ENCODE data around the gene BEST2.

DNA sequence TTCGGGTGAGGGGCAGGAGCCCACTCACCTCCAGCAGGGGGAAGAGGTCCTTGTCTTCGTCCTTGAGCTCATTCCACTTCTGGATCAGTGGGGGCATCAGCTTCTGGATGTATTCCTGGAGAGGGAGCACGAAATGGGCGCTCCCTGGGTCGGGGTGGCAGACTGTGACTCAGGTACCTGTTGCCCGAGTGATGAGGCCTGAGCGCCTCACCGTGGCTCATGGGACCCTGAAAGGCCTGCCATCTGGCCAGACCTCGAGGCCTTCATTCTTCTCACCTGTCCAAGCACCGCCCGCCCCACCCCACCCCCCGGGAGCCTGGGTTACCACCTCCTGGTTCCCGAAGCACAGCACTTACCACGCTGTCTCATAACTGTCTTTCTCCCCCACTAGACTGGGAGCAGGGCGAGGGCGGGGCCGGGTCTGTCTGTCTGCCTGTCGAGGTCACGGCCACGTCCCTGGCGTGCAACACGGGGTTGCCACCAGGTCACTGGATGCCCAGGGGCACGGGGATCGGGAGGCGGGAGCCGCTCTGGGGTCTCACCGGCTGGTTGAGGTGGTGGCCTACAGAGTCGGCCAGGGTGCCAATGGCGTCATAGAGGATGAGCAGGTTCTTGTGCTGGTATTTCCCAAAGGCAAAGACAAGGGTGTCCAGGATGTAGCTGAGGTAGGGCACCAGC is 45.8 kb upstream of the BEST2 start:
- TF ChIP-seq, protein P1, sequence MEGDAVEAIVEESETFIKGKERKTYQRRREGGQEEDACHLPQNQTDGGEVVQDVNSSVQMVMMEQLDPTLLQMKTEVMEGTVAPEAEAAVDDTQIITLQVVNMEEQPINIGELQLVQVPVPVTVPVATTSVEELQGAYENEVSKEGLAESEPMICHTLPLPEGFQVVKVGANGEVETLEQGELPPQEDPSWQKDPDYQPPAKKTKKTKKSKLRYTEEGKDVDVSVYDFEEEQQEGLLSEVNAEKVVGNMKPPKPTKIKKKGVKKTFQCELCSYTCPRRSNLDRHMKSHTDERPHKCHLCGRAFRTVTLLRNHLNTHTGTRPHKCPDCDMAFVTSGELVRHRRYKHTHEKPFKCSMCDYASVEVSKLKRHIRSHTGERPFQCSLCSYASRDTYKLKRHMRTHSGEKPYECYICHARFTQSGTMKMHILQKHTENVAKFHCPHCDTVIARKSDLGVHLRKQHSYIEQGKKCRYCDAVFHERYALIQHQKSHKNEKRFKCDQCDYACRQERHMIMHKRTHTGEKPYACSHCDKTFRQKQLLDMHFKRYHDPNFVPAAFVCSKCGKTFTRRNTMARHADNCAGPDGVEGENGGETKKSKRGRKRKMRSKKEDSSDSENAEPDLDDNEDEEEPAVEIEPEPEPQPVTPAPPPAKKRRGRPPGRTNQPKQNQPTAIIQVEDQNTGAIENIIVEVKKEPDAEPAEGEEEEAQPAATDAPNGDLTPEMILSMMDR (IDR thresholded peaks at IDR 0.05): no peak
- TF ChIP-seq POLR2A (IDR thresholded peaks at IDR 0.05): no peak

Data from heart left ventricle (tissue), 13 donors.